ENCODE data around the gene ZBTB25. TPM values are rescaled to one million over a fixed set of nuclear protein-coding genes. Genes with fewer than 3 reads are reported as not detected.

Gene ZBTB25
- total and polyA plus RNA-seq, 10 of the 15 experiments (the other 5 are each of a cell fraction or from before 2014, with no cell fraction given), result 4.1 to 33.9 (median 9.7) TPM

DNA sequence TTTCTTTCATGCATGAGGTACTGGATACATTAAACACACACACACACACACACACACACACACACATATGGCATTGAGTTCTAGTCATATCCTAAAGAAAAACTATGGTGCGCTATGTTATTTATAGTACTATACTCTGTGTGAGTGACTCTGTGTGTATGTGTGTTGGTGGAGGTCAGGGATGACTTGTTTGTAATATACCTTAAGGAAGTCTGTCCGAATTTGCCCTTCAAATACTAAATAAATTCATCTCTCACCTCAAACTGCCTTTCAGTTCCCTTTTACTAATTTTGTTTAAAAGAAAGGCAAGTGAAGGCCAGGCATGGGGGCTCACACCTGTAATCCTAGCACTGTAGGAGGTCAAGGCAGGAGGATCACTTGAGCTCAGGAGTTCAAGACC lies 40.4 kb downstream of the ZBTB25 start:
- peak; percentile 43 for DNase-seq (ENCODE audit: low read depth, low spot score)
- ChIA-PET SMC1A (ENCODE audit: uncharacterized antibody, unreplicated experiment) (interaction anchor here (0.8 to 6.2 kb wide), 16 partner anchors 10 to 119 kb away, joined by 3 to 95 read pairs (median 6); no protein-coding TSS in a partner anchor), CTCF (interaction anchor here (0.6 to 6.4 kb wide), 16 partner anchors 13 to 251 kb away, joined by 3 to 60 read pairs (median 4); no protein-coding TSS in a partner anchor), POLR2A (interaction anchor here (0.6 to 2.7 kb wide), 8 partner anchors 12 to 407 kb away, joined by 3 to 19 read pairs (median 4); partner anchors contain the start of gene MTHFD1), RAD21 (ENCODE audit: unreplicated experiment) (interaction anchor here (0.8 to 2.4 kb wide), 15 partner anchors 9 to 126 kb away, joined by 3 to 11 read pairs (median 5); partner anchors contain the start of gene ZBTB25)
- Histone ChIP-seq H3K9me3 (replicated peaks; ENCODE audit: control insufficient read depth, insufficient read depth, low read length) (no peaks in the 10 kb centered on the region), H3K27me3 (replicated peaks in 1 of 2; ENCODE audit: control insufficient read depth in 2 of 2, insufficient read depth in 2 of 2, low read length in 1 of 2) (no peaks in the 10 kb centered on the region), H3K79me2 (ENCODE audit: control insufficient read depth, insufficient read depth, low read length) (no peaks in the 10 kb centered on the region), H3K4me3 (no peak overlapping the region), H3K9ac (ENCODE audit: control insufficient read depth, insufficient read depth, low read length) (no peak overlapping the region), H2AFZ (ENCODE audit: control insufficient read depth, low read depth, low read length) (no peak overlapping the region), H3K4me2 (ENCODE audit: control insufficient read depth, insufficient read depth) (no peak overlapping the region; the same call in 1 of the 2 replicates), H3K36me3 (ENCODE audit: control insufficient read depth in 2 of 2, insufficient read depth in 2 of 2, low read length in 1 of 2) (peaks cover 0 to 8% of the 10 kb centered on the region in 2 experiments; a peak in 2 of 4 replicates), H3K27ac (ENCODE audit: control insufficient read depth, insufficient read depth) (no peak overlapping the region), H3K4me1 (ENCODE audit: control insufficient read depth, insufficient read depth, low read length) (peaks cover 33% of the 10 kb centered on the region), H4K20me1 (ENCODE audit: control insufficient read depth, insufficient read depth) (no peaks in the 10 kb centered on the region)
- intact Hi-C loops (cut with micrococcal nuclease; ENCODE audit: unreplicated experiment) (loop anchor here (2.0 kb wide), 1 partner anchor 18 kb away; no protein-coding TSS in a partner anchor), in situ Hi-C loops (cut with MboI) (no loop called here)
- peak; percentile 53 for ATAC-seq
- no peak for FAIRE-seq
- WGBS (ENCODE audit: insufficient coverage, insufficient replicate concordance, low lambda C conversion rate, missing lambda C conversion rate), result 3% methylated on average over 2 of the region's 2 CpGs
- no TSS peak for BruUV-seq (replicated peaks)
- TF ChIP-seq CREM (IDR thresholded peaks at IDR 0.05; ENCODE audit: low read depth), result 0 out of 2 replicates have a peak, but pooled peaks have one; percentile 9
- 0 out of 2 replicates have a peak, but pooled peaks have one; percentile 23 for TF ChIP-seq GATAD2B (conservative IDR thresholded peaks at IDR 0.05; ENCODE audit: low read depth)
- peak; percentile 82; the same call in 1 of the 2 replicates for TF ChIP-seq ZNF217 (IDR thresholded peaks at IDR 0.05)
- peak; percentile 61; the same call in 1 of the 2 replicates for TF ChIP-seq FOXM1 (IDR thresholded peaks at IDR 0.05; ENCODE audit: low read depth, low read length)
- peak; percentile 82 for TF ChIP-seq RUNX3 (IDR thresholded peaks at IDR 0.05; ENCODE audit: low read length)
- TF ChIP-seq BCL11A (IDR thresholded peaks at IDR 0.05; ENCODE audit: low read depth, low read length), result 0 out of 2 replicates have a peak, but pooled peaks have one; percentile 11
- no peak for TF ChIP-seq SUPT20H (IDR thresholded peaks at IDR 0.05; ENCODE audit: borderline replicate concordance, control insufficient read depth, low read depth, low read length)
- TF ChIP-seq MEF2B (IDR thresholded peaks at IDR 0.05; ENCODE audit: partially characterized antibody, poor library complexity, severe bottlenecking), result peak; percentile 72
- TF ChIP-seq SPI1 (IDR thresholded peaks at IDR 0.05; ENCODE audit: borderline replicate concordance, insufficient read depth, low read depth, low read length), result peak; percentile 90
- TF ChIP-seq, protein P1, sequence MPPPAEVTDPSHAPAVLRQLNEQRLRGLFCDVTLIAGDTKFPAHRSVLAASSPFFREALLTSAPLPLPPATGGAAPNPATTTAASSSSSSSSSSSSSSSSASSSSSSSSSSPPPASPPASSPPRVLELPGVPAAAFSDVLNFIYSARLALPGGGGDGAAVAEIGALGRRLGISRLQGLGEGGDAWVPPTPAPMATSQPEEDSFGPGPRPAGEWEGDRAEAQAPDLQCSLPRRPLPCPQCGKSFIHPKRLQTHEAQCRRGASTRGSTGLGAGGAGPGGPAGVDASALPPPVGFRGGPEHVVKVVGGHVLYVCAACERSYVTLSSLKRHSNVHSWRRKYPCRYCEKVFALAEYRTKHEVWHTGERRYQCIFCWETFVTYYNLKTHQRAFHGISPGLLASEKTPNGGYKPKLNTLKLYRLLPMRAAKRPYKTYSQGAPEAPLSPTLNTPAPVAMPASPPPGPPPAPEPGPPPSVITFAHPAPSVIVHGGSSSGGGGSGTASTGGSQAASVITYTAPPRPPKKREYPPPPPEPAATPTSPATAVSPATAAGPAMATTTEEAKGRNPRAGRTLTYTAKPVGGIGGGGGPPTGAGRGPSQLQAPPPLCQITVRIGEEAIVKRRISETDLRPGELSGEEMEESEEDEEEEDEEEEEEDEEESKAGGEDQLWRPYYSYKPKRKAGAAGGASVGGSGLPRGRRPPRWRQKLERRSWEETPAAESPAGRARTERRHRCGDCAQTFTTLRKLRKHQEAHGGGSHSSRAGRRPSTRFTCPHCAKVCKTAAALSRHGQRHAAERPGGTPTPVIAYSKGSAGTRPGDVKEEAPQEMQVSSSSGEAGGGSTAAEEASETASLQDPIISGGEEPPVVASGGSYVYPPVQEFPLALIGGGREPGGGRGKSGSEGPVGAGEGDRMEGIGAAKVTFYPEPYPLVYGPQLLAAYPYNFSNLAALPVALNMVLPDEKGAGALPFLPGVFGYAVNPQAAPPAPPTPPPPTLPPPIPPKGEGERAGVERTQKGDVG (CRISPR knock-in tag; IDR thresholded peaks at IDR 0.05), result no peak
- peak; percentile 56; the same call in 1 of the 2 replicates for TF ChIP-seq NFIC (IDR thresholded peaks at IDR 0.05; ENCODE audit: low read depth, low read length)
- 0 out of 2 replicates have a peak, but pooled peaks have one; percentile 51 for TF ChIP-seq CBX5 (IDR thresholded peaks at IDR 0.05; ENCODE audit: low read depth)
- TF ChIP-seq PKNOX1 (IDR thresholded peaks at IDR 0.05), result peak; percentile 31; the same call in 1 of the 2 replicates
- peak; percentile 79 for TF ChIP-seq IKZF1 (conservative IDR thresholded peaks at IDR 0.05)
- peak; percentile 27 to 28; a peak in 2 of 4 replicates for TF ChIP-seq EP300 (IDR thresholded peaks at IDR 0.05; ENCODE audit: borderline replicate concordance in 1 of 2, control insufficient read depth in 1 of 2, low read depth in 2 of 2, low read length in 2 of 2)
- TF ChIP-seq SMARCA5 (IDR thresholded peaks at IDR 0.05), result no peak
- TF ChIP-seq MYC (IDR thresholded peaks at IDR 0.05; ENCODE audit: insufficient read depth, insufficient read length, insufficient replicate concordance, low read length, severe bottlenecking), result no peak
- TF ChIP-seq ATF2 (IDR thresholded peaks at IDR 0.05; ENCODE audit: low read length), result peak; percentile 67

Data from GM12878 (cell line).